ENCODE data around the gene RASAL1. TPM values are rescaled to one million over a fixed set of nuclear protein-coding genes. Genes with fewer than 3 reads are reported as not detected.

The RASAL1 gene
- total RNA-seq, 1 experiment from 2014 or later, result 14.9 TPM

DNA sequence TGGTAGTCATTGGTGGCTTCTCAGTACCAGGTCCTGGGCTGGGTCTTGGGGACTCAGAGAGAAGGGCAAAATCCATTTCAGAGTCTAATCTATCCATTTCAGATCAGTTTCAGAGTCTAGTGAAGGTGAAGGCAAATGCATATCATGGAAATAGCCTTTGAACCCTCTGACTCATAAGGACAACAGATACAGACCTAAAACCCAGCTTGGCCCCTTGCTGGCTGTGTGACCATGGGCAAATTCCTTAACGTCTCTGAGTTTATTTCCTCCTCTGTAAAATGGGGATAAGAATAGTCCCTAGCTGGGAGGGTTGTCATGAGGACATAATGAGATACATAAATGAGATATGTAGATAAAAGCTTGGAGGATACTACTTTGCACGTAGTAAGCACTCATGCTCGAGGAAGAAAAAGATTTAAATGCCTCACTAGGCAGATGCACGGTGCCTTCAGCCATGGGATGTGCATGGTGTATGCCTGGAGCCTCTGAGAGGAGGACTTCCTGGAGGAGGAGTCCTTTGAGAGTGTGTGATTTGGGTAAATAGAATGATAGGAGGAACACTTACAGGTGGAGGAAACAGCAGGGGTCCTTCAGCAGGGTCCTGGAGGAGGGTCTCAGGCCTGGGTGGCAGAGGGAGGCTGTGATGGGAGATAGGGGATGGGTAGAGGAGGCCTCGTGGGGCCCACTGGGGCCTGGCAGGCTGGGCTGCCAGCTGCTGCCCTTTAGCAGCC lies 71.0 kb downstream of the RASAL1 start:
- H4K20me1 ChIP-seq (ENCODE audit: insufficient read depth), result no peaks in the 10 kb centered on the region
- ChIA-PET POLR2A (ENCODE audit: unreplicated experiment) (no interaction called here), CTCF (no interaction called here)
- H3K27ac ChIP-seq, result no peak overlapping the region
- no peaks in the 10 kb centered on the region for H3K9me2 ChIP-seq (ENCODE audit: insufficient read depth)
- no peak for DNase-seq
- no peaks in the 10 kb centered on the region for H3F3A ChIP-seq (ENCODE audit: insufficient read depth, low read depth)
- H3K9me3 ChIP-seq (ENCODE audit: insufficient read depth, low read depth), result no peaks in the 10 kb centered on the region
- TF ChIP-seq EZH2 (IDR thresholded peaks at IDR 0.05; ENCODE audit: low read depth), result no peak
- TF ChIP-seq, protein P1, sequence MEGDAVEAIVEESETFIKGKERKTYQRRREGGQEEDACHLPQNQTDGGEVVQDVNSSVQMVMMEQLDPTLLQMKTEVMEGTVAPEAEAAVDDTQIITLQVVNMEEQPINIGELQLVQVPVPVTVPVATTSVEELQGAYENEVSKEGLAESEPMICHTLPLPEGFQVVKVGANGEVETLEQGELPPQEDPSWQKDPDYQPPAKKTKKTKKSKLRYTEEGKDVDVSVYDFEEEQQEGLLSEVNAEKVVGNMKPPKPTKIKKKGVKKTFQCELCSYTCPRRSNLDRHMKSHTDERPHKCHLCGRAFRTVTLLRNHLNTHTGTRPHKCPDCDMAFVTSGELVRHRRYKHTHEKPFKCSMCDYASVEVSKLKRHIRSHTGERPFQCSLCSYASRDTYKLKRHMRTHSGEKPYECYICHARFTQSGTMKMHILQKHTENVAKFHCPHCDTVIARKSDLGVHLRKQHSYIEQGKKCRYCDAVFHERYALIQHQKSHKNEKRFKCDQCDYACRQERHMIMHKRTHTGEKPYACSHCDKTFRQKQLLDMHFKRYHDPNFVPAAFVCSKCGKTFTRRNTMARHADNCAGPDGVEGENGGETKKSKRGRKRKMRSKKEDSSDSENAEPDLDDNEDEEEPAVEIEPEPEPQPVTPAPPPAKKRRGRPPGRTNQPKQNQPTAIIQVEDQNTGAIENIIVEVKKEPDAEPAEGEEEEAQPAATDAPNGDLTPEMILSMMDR (conservative IDR thresholded peaks at IDR 0.05), result no peak
- BruUV-seq (replicated peaks), result no TSS peak
- intact Hi-C loops (cut with micrococcal nuclease; ENCODE audit: unreplicated experiment), result no loop called here
- H3K4me1 ChIP-seq (replicated peaks; ENCODE audit: insufficient read depth), result no peaks in the 10 kb centered on the region
- H3K36me3 ChIP-seq (ENCODE audit: low read depth), result no peaks in the 10 kb centered on the region
- no peak overlapping the region for H2AFZ ChIP-seq
- H3K79me2 ChIP-seq (ENCODE audit: low read depth), result no peaks in the 10 kb centered on the region
- peaks cover 69% of the 10 kb centered on the region for H3K27me3 ChIP-seq (ENCODE audit: insufficient read depth, low read depth)
- H3K4me2 ChIP-seq, result no peak overlapping the region
- H3K4me3 ChIP-seq, result no peak overlapping the region

DNA sequence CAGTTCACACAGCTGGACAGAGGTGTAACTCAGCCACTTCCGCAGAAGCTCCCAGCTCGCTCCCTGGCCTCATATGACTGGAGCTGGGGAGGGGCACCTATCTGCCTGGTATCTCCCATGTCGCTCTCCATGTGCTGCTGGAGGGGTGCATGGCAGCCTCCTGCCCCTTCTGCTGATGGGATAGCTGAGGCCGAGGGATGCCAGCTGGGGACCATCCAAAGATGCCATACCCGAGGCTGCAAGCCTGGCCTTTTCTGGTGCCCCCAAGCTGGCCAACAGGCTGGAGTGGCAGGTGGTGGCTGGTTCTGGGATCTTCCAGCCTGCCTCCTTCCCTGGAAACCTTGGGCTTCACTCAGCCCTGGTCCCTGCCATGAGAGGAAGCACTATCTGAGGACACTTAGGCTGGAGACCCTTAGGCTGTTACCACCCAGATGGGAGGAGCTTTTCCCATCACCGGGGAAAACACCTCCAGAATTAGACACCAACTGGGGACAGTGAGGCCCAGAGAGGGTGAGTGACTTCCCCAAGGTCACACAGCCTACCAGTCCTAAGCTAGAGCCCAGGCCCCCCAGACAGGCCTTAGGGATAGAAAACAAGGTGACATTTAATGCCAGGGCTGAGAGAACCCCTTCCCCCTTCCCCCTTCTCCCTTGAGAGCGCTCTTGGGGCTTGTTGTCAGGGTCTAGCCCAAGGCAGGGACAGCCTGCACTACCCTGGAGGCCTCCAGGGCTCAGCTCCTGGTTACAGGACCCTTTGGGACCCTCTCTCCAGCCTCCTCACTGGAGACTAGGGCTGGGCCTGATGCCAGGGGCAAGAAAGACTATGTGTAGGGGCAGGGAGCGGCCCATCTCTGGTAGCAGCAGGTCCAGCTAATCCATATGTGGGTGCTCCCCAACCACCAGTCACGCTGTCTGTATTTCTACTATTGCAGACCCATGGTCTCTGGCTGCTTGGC lies 71.9 kb downstream of the RASAL1 start:
- DNase-seq, result no peak
- Histone ChIP-seq H3F3A (ENCODE audit: insufficient read depth, low read depth) (no peaks in the 10 kb centered on the region), H3K4me2 (no peak overlapping the region), H3K79me2 (ENCODE audit: low read depth) (no peaks in the 10 kb centered on the region), H2AFZ (no peak overlapping the region), H3K9me2 (ENCODE audit: insufficient read depth) (no peaks in the 10 kb centered on the region), H3K4me3 (no peak overlapping the region), H3K9me3 (ENCODE audit: insufficient read depth, low read depth) (no peaks in the 10 kb centered on the region), H4K20me1 (ENCODE audit: insufficient read depth) (no peaks in the 10 kb centered on the region), H3K4me1 (replicated peaks; ENCODE audit: insufficient read depth) (no peaks in the 10 kb centered on the region), H3K27me3 (ENCODE audit: insufficient read depth, low read depth) (peaks cover 66% of the 10 kb centered on the region), H3K27ac (no peak overlapping the region), H3K36me3 (ENCODE audit: low read depth) (no peaks in the 10 kb centered on the region)
- no TSS peak for BruUV-seq (replicated peaks)
- intact Hi-C loops (cut with micrococcal nuclease; ENCODE audit: unreplicated experiment), result no loop called here
- TF ChIP-seq, protein P1 (conservative IDR thresholded peaks at IDR 0.05), result no peak
- no peak for TF ChIP-seq EZH2 (IDR thresholded peaks at IDR 0.05; ENCODE audit: low read depth)
- ChIA-PET CTCF (no interaction called here), POLR2A (ENCODE audit: unreplicated experiment) (no interaction called here)

DNA sequence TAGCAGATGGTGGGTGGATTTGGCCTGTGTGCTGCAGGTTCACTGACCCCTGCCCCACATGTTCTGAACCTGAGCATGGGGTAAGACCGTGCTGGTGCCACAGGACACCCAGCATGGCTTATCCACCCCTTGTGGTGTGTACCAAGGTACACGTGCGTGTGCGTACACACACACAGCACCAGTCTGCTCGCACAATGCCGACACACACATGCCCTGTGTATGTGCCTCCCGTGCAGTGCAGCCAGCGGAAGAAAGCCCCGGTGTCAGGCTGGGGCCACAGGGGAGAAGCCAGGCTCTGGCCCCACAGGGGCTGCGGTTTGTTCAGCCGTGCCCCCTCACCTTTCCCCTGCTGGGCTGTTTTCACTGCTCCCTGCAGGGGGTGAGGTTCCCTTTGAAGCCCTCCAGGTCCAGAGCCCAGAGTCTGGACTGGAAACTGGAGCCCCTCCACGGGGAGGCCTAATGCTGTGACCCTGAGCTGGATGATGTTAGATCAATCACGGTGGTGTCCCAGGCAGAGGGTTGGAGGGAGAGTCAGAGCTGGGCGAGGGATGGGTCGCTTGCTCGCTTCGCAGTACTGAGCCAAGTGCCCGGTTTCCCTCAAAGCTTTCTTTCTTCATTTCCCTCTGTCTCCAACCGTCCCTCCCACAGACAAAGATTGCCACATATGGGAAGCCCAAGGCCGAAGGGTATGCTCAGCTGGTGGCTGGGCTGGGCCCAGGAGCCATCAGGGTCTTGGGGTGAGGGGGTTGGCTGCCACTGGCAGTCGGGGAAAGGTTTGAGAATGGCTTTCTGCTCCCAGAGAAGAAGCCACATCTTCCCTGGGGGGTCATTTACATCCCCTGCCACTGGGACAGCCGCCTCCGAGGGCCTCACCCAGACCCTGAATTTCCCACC lies 72.8 kb downstream of the RASAL1 start:
- Histone ChIP-seq H3K4me3 (no peak overlapping the region), H3K27ac (no peak overlapping the region), H3K9me2 (ENCODE audit: insufficient read depth) (no peaks in the 10 kb centered on the region), H3K4me1 (replicated peaks; ENCODE audit: insufficient read depth) (no peaks in the 10 kb centered on the region), H3K9me3 (ENCODE audit: insufficient read depth, low read depth) (no peaks in the 10 kb centered on the region), H3K4me2 (no peak overlapping the region), H3K36me3 (ENCODE audit: low read depth) (no peaks in the 10 kb centered on the region), H3K27me3 (ENCODE audit: insufficient read depth, low read depth) (peaks cover 66% of the 10 kb centered on the region), H3K79me2 (ENCODE audit: low read depth) (no peaks in the 10 kb centered on the region), H2AFZ (no peak overlapping the region), H3F3A (ENCODE audit: insufficient read depth, low read depth) (no peaks in the 10 kb centered on the region), H4K20me1 (ENCODE audit: insufficient read depth) (no peaks in the 10 kb centered on the region)
- BruUV-seq (replicated peaks), result no TSS peak
- TF ChIP-seq, protein P1 (conservative IDR thresholded peaks at IDR 0.05), result no peak
- TF ChIP-seq EZH2 (IDR thresholded peaks at IDR 0.05; ENCODE audit: low read depth), result no peak
- DNase-seq, result no peak
- intact Hi-C loops (cut with micrococcal nuclease; ENCODE audit: unreplicated experiment), result no loop called here
- ChIA-PET POLR2A (ENCODE audit: unreplicated experiment) (no interaction called here), CTCF (interaction anchor here (0.6 kb wide), 1 partner anchor 798 kb away, joined by 3 read pairs; no protein-coding TSS in a partner anchor)

Measured in PC-9 (cell line).